Upper lobe of left lung (tissue), 6 donors: ENCODE data around the gene DHCR24. TPM values are rescaled to one million over a fixed set of nuclear protein-coding genes. Genes with fewer than 3 reads are reported as not detected.
"Not testable (repeated sequence)": the region's sequence is repeated elsewhere in the genome, so short reads cannot be mapped to it uniquely, and the experiment has no call there.

Experiments
- ATAC-seq, 2 donors: fragments of 200-7000 bp; cut with Tn5 transposase; one replicate each; pipeline ENCODE4 v1.9.1; 2022; ENCODE audit warnings: mild to moderate bottlenecking in 2 of 2, moderate library complexity in 2 of 2; ENCODE audit not compliant: low FRiP score in 2 of 2
- DNase-seq, 2 donors: peaks; one replicate each; pipeline ENCODE4 v3.0.0-alpha.2; 2019 to 2020
- H3K27ac ChIP-seq, 4 donors: fragments of 200-600 bp; sonication (generic); one replicate each; pipeline ENCODE4 v1.5.1; 2016 to 2019
- H3K27me3 ChIP-seq, 4 donors: fragments of 200-600 bp; sonication (generic); one replicate each; pipeline ENCODE4 v1.5.1; 2017 to 2019
- H3K36me3 ChIP-seq, 4 donors: fragments of 200-600 bp; sonication (generic); one replicate each; pipeline ENCODE4 v1.5.1; 2016 to 2019
- H3K4me1 ChIP-seq, 4 donors: fragments of 200-600 bp; sonication (generic); one replicate each; pipeline ENCODE4 v1.5.1; 2018 to 2019
- H3K4me3 ChIP-seq, 4 donors: fragments of 200-600 bp; sonication (generic); one replicate each; pipeline ENCODE4 v1.5.1; 2017 to 2019; ENCODE audit warnings: mild to moderate bottlenecking in 2 of 4, moderate library complexity in 1 of 4
- H3K9me3 ChIP-seq, 4 donors: fragments of 200-600 bp; sonication (generic); one replicate each; pipeline ENCODE4 v1.5.1; 2018 to 2019
- EP300 ChIP-seq, 4 donors: sonication (generic); formaldehyde crosslinking; IDR thresholded peaks; one replicate each; pipeline ENCODE4 v1.5.1; 2017; ENCODE audit warnings: antibody characterized with exemption in 4 of 4, control low read depth in 2 of 4
- POLR2A ChIP-seq, 4 donors: fragments of 450-650 bp; IDR thresholded peaks; one replicate each; pipeline ENCODE4 v1.5.1; 2016 to 2017; ENCODE audit warnings: antibody characterized with exemption in 4 of 4, mild to moderate bottlenecking in 2 of 4
- POLR2AphosphoS5 ChIP-seq, 2 donors: sonication (generic); formaldehyde crosslinking; IDR thresholded peaks; one replicate each; pipeline ENCODE4 v1.5.1; 2017; ENCODE audit warnings: antibody characterized with exemption in 2 of 2
- WGBS, 2 donors: methylation state at CpG; one replicate each; pipeline ENCODE4 v1.1.5; 2017 to 2018; 5-methylcytosine and 5-hydroxymethylcytosine counted together
- total RNA-seq, 6 donors: library from RNA; depleted of rRNA in 4 of 6; stranded (reverse); fragments of >200 nt in 4 of 6; gene quantifications; one replicate each; pipeline versions ENCODE4 v1.1.0 to v1.2.1, GENCODE V29; 2016 to 2021
- TF ChIP-seq, protein P1 (sequence below), 6 experiments: fragments of 450-650 bp in 4 of 6; fragments of 200-600 bp in 2 of 6; sonication (generic) in 2 of 6; IDR thresholded peaks; one replicate each; pipeline ENCODE4 v1.5.1; 2016 to 2019; ENCODE audit warnings: antibody characterized with exemption in 6 of 6
- donor health status: DM: no; HTN: no; CAD: no; lungs with moderate emphysema.
- donor health status: DM: no; HTN: yes; CAD: no; lungs with severe emphysema.

DHCR24 gene
- total RNA-seq, 6 donors from 2014 or later = 188 to 863 (median 555) TPM

- H3K27ac ChIP-seq = peak overlapping the region in 2 of 4 donors; percentile 46 to 61
- H3K27me3 ChIP-seq = no peaks in the 10 kb centered on the region
- H3K4me1 ChIP-seq = peaks cover 0 to 25% (median 10%) of the 10 kb centered on the region in 4 donors
- DNase-seq = peak in 1 of 2 donors; percentile 25
- no peaks in the 10 kb centered on the region for H3K9me3 ChIP-seq
- TF ChIP-seq POLR2A (IDR thresholded peaks at IDR 0.05) = no peak
- TF ChIP-seq EP300 (IDR thresholded peaks at IDR 0.05) = peak in 1 of 4 donors; percentile 16
- TF ChIP-seq, protein P1, sequence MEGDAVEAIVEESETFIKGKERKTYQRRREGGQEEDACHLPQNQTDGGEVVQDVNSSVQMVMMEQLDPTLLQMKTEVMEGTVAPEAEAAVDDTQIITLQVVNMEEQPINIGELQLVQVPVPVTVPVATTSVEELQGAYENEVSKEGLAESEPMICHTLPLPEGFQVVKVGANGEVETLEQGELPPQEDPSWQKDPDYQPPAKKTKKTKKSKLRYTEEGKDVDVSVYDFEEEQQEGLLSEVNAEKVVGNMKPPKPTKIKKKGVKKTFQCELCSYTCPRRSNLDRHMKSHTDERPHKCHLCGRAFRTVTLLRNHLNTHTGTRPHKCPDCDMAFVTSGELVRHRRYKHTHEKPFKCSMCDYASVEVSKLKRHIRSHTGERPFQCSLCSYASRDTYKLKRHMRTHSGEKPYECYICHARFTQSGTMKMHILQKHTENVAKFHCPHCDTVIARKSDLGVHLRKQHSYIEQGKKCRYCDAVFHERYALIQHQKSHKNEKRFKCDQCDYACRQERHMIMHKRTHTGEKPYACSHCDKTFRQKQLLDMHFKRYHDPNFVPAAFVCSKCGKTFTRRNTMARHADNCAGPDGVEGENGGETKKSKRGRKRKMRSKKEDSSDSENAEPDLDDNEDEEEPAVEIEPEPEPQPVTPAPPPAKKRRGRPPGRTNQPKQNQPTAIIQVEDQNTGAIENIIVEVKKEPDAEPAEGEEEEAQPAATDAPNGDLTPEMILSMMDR (IDR thresholded peaks at IDR 0.05) = no peak
- TF ChIP-seq POLR2AphosphoS5 (IDR thresholded peaks at IDR 0.05) = no peak
- H3K4me3 ChIP-seq = no peak overlapping the region
- H3K36me3 ChIP-seq = no peaks in the 10 kb centered on the region
- peak in 1 of 2 donors; percentile 77 for ATAC-seq
- 60 to 66% methylated on average over 2 of the region's 2 CpGs for WGBS, 2 donors
Observed at GRCh38 chr1:54922921-54923421, 36.0 kb upstream of the DHCR24 start.

DNA sequence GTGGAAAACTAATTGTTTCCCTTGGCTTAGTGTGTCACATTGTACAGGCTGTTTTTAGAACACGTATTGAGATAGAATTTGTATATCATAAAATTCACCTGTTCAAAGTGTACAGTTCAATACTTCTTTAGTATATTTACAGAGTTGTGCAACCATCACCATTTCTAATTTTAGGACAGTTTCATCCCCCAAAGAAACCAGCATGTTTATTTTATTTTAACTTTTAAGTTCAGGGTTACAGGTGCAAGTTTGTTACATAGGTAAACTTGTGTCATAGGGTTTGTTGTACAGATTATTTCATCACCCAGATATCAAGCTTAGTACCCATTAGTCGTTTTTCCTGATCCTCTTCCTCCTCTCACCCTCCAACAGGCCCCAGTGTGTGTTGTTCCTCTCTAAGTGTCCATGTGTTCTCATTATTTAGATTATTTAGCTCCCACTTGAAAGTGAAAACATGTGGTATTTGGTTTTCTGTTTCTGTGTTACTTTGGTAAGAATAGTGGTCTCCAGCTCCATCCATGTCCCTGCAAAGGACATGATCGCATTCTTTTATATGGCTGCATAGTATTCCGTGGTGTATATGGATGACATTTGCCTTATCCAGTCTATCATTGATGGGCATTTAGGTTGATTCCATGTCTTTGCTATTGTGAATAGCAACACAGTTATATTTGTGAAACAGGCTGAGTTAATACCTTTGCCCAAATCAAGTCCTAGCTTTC, 35.2 kb upstream of the DHCR24 start:
- no peaks in the 10 kb centered on the region for H3K36me3 ChIP-seq
- peak overlapping the region in 2 of 4 donors; percentile 33 to 61 for H3K27ac ChIP-seq
- DNase-seq (no peak), ATAC-seq (no peak)
- no peak for TF ChIP-seq POLR2AphosphoS5 (IDR thresholded peaks at IDR 0.05)
- TF ChIP-seq, protein P1 (IDR thresholded peaks at IDR 0.05) = no peak
- no peak for TF ChIP-seq POLR2A (IDR thresholded peaks at IDR 0.05)
- no peak for TF ChIP-seq EP300 (IDR thresholded peaks at IDR 0.05)
- peaks cover 0 to 31% (median 6%) of the 10 kb centered on the region in 4 donors for H3K4me1 ChIP-seq
- H3K4me3 ChIP-seq = no peak overlapping the region
- no peaks in the 10 kb centered on the region for H3K27me3 ChIP-seq
- H3K9me3 ChIP-seq = no peaks in the 10 kb centered on the region
- WGBS, 2 donors = 74 to 77% methylated on average over 4 of the region's 4 CpGs

- Histone ChIP-seq H3K27ac (no peak overlapping the region), H3K4me3 (no peak overlapping the region), H3K27me3 (no peaks in the 10 kb centered on the region), H3K36me3 (no peaks in the 10 kb centered on the region), H3K9me3 (no peaks in the 10 kb centered on the region), H3K4me1 (peaks cover 0 to 22% (median 0%) of the 10 kb centered on the region in 4 donors)
- DNase-seq (no peak), ATAC-seq (no peak)
- TF ChIP-seq POLR2A (IDR thresholded peaks at IDR 0.05) (no peak), EP300 (IDR thresholded peaks at IDR 0.05) (no peak)
- 73 to 84% methylated on average over 6 of the region's 6 CpGs for WGBS, 2 donors
Observed at GRCh38 chr1:54919367-54920359, 32.7 kb upstream of the DHCR24 start.

DNA sequence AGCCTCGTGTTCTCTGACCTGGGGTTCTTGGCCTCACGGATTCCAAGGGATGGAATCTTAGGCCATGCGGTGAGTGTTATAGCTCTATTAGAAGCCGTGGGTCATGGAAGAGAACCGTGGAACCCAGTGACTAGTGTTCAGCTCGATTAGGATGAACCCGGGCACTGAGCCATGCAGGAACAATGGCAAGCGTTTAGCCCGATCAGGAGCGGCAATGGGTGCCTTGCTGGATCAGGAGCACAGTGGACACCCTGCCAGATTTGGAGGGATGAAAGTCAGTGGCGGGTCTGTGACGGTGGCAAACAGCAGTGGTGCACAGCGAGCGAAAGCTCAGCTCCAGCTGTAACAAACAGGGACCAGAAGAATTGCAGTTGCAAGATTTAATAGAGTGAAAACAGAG, 24.1 kb upstream of the DHCR24 start:
- H3K4me3 ChIP-seq, H3K4me1 ChIP-seq, DNase-seq, H3K36me3 ChIP-seq, ATAC-seq, H3K9me3 ChIP-seq, H3K27ac ChIP-seq, H3K27me3 ChIP-seq: not testable (repeated sequence)
- 90 to 93% methylated on average over 14 of the region's 14 CpGs for WGBS, 2 donors

- H3K27ac ChIP-seq = no peak overlapping the region
Observed at GRCh38 chr1:54906586-54906985, 19.6 kb upstream of the DHCR24 start.

More at GRCh38 chr1:54906586-54906985, 19.6 kb upstream of the DHCR24 start:
- no peaks in the 10 kb centered on the region for H3K36me3 ChIP-seq
- ATAC-seq (no peak), DNase-seq (no peak)
- 88 to 91% methylated on average over 6 of the region's 6 CpGs for WGBS, 2 donors
- TF ChIP-seq POLR2AphosphoS5 (IDR thresholded peaks at IDR 0.05) (no peak), EP300 (IDR thresholded peaks at IDR 0.05) (no peak), POLR2A (IDR thresholded peaks at IDR 0.05) (no peak)
- TF ChIP-seq, protein P1 (IDR thresholded peaks at IDR 0.05) = no peak
- no peak overlapping the region for H3K4me3 ChIP-seq
- no peaks in the 10 kb centered on the region for H3K27me3 ChIP-seq
- no peaks in the 10 kb centered on the region for H3K4me1 ChIP-seq
- no peaks in the 10 kb centered on the region for H3K9me3 ChIP-seq
